Measurements from ENCODE around the gene LRRC43. TPM values are rescaled to one million over a fixed set of nuclear protein-coding genes. Genes with fewer than 3 reads are reported as not detected.

LRRC43 gene
- total RNA-seq, 1 experiment from 2014 or later: not detected

DNA sequence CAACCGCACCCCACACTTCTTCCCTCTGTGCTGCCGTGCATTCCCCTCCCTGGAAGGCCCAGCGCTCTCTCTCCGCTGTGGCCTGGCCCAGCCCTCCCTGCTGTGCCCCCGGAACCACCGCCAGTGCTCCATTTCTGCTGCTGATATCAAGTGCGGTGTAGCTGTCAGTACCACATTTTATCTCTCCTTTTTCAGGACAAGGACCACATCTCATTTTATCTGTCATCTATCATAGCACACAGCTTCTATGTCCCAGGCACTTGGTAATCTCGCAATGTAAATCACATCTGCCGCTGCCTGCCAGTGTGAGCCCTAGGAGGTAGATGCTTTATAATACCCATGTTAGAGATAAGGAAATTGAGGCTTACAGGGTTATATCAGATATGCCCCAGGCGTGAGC lies 27.2 kb upstream of the LRRC43 start:
- DNase-seq (ENCODE audit: low spot score): no peak

DNA sequence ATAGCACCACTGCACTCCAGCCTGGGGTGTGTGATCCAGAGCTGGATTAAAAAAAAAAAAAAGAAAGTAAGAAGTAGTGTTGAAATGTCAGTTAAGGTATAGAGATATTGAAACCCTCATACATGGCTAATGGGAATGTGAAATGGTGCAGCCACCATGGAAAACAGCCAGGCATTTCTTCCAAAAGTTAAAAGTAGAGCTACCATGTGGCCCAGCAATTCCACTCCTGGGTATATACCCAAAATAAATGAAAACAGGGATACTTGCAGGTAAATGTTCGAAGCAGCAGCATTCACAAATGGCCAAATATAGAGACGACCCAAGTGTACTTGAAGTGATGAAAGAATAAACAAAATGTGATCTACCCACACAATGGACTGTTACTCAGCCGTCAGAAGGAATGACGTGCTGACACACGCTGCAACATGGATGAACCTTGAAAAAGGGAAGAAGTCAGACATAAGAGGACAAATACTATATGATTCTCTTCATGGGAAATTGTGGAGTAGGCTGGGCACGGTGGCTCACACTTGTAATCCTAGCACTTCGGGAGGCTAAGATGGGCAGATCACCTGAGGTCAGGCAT lies 24.1 kb upstream of the LRRC43 start:
- no peak for DNase-seq (ENCODE audit: low spot score)

DNA sequence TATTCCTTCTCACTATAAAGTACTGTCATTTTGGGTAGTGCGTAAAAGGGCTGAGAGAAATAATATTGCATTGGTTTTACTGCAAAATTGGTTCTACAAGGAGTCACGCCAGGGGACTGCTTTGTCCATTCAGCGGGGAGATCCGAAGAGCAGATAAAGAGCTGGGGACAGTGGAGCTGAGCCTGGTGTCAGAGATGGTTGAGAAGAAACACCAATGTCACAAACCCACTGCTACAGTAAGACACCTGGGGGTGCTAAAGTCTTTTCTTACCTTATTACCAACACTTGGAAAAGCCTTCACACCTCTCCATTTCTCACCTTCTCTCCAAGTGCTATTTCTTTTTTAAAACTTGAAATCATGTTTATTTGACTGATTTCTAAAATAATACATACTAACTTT lies 23.0 kb upstream of the LRRC43 start:
- no peak for DNase-seq (ENCODE audit: low spot score)

DNA sequence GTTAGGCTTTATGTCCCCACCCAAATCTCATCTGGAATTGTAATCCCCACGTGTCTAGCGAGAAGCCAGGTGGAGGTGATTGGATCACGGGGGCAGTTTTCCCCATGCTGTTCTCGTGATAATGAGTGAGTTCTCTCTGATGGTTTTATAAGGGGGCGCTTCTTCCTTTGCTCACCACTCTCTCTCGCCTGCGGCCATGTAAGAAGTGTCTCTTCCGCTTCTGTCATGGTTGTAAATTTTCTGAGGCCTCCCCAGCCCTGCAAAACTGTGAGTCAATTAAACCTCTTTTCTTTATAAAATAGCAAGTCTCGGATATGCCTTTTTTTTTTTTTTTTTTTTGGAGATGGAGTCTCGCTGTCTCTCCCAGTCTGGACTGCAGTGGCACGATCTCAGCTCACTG lies 22.2 kb upstream of the LRRC43 start:
- DNase-seq (ENCODE audit: low spot score): no peak

GRCh38 chr12:122161682-122162081 lies 21.2 kb upstream of the LRRC43 start:
- DNase-seq (ENCODE audit: low spot score): no peak

GRCh38 chr12:122162976-122163375 lies 19.9 kb upstream of the LRRC43 start:
- no peak for DNase-seq (ENCODE audit: low spot score)

DNA sequence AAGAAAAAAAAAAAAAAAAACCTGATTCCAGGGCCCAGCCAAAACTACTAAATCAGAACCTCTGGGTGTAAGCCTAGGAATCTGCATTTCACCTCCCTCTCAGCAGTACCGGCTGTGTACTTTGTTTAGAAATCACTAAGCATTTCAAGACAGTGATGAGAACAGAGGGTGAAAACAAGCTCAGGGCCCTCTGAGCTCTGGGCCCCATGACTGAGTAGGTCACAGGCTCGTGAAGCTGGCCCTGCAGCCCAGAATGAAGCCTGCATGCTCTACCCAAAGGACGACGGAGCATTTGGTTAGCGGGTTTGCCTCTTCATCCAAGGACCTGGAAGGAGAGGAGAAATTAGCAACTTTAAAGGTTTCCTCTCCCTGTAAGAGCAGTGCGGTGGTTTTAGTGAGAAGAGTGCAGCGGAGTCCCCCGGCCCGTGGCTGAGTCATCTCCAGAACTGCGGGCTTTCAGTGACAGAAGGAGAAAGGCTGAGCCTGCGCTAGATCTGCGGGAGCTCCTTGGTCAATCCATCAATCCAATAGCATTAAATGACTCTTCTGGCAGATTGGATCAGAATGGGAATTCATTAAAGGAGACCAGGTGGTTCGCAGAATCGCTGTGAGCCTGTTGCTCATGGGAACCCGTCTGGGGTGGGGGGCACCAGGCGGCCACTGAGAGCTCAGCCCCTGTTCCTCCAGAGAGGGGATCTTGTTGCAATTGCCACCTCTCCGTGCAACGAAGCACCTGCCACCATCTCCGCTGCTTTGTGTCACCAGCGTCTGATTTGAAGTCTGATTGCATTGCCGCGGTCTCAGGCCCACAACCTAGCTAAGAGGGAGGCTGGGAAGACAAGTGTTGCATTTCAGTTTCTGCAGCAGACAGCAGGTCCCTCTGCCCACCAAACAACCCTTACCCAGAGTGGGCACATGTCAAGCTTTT lies 16.2 kb upstream of the LRRC43 start:
- no peak for DNase-seq (ENCODE audit: low spot score)

DNA sequence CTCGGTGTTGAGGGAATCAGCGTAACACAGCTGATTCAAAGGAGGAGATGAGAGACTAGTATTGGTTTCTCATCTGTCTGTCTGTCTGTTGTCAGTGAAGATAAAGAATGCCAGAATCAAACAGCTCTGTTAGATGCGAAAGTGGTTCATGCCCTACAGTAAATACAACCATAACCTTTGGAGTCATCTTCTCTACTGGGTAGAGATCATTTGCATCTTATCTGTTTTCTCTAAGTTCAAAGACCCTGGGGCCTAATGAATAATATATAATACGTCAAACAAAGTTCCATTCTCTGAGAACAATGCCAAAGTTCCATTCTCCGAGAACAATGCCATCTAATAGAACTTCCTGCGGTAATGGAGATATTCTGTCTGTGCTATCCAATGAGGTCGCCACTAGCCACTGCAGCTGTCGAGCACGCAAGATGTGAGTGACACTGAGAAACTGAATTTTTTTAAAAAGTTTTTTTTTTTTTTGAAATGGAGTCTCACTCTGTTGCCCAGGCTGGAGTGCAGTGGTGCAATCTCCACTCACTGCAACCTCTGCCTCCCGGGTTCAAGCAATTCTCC lies 15.5 kb upstream of the LRRC43 start:
- no peak for DNase-seq (ENCODE audit: low spot score)

GRCh38 chr12:122168492-122168891 lies 14.4 kb upstream of the LRRC43 start:
- DNase-seq (ENCODE audit: low spot score): no peak

- DNase-seq (ENCODE audit: low spot score): no peak
Measured at GRCh38 chr12:122171399-122171798, 11.5 kb upstream of the LRRC43 start.

- DNase-seq (ENCODE audit: low spot score): no peak
Measured at GRCh38 chr12:122172262-122172939, 10.5 kb upstream of the LRRC43 start.

DNA sequence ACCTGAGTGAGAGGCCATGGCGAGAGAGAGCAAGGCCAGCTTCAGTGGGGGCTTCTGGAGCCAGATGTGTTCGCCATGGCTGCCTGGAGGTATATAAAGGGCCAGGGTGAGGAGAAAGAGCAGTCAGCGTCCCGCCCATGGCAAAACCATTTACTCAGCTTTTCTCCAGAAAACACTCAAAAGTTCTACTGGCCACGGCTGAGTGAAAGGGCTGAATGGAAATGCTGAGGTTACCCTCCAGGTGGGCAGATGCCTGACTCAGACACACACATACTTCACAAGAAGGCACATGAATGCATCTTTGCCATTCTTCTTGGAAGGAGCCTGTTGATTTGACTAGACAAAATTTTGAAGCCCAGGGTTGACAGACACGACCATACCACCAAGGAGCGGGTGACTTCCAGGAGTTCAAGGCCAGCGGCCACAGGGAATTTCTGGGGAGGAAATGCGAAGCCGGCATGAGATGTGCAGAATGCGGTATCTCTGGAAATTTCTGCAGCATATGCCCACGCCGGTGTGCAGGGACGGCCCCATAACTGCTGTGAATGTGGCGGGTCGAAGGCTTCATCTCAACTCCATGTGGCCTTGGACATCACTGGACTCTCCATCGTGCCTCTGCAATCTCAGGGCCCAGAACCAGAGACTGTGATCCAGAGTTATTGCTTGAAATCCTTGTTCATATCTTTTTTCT lies 8.6 kb upstream of the LRRC43 start, which contains the start of gene IL31:
Gene IL31, minus strand, starts transcription at position 67 of the 691 bp plus-strand sequence. Its CDS starts 49 bp downstream, at position 18.
- no peak for DNase-seq (ENCODE audit: low spot score)

DNA sequence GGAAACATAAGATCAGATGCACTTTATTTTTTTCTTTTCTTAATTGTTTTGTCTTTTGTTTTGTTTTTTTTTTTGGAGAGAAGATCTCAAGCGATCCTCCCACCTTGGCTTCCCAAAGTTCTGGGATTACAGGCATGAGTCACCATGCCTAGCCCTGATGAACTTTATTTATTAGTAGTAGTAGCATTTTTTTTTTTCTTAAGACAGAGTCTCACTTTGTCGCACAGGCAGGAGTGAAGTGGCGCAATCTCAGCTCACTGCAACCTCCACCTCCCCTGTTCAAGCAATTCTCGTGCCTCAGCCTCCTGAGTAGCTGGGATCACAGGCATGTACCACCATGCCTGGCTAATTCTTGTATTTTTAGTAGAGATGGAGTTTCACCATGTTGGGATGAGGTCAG lies 6.5 kb upstream of the LRRC43 start:
- DNase-seq (ENCODE audit: low spot score): peak; percentile 30

- no peak for DNase-seq (ENCODE audit: low spot score)
Measured at GRCh38 chr12:122183588-122183940, 641 bp downstream of the LRRC43 start.

GRCh38 chr12:122184517-122184916 lies 1.6 kb downstream of the LRRC43 start:
- DNase-seq (ENCODE audit: low spot score): no peak

DNA sequence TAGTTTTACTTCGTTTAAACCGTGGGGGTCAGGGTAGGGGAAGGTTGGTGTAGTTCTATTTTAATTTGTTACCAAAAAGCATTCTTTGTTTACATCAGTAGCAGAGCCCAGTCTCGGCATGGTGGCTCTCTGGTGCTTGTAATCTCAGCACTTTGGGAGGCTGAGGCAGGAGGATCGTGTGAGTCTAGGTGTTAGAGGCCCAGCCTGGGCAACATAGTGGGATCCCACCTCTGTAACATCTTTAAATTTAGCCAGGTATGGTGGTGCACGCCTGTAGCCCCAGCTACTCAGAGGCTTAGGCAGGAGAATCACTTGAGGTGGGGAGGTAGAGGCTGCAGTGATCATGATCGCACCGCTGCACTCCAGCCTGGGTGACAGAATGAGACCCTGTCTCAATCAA lies 2.2 kb downstream of the LRRC43 start:
- no peak for DNase-seq (ENCODE audit: low spot score)

- DNase-seq (ENCODE audit: low spot score): no peak
Measured at GRCh38 chr12:122185494-122186082, 2.7 kb downstream of the LRRC43 start.

- no peak for DNase-seq (ENCODE audit: low spot score)
Measured at GRCh38 chr12:122187466-122187865, 4.5 kb downstream of the LRRC43 start.

DNA sequence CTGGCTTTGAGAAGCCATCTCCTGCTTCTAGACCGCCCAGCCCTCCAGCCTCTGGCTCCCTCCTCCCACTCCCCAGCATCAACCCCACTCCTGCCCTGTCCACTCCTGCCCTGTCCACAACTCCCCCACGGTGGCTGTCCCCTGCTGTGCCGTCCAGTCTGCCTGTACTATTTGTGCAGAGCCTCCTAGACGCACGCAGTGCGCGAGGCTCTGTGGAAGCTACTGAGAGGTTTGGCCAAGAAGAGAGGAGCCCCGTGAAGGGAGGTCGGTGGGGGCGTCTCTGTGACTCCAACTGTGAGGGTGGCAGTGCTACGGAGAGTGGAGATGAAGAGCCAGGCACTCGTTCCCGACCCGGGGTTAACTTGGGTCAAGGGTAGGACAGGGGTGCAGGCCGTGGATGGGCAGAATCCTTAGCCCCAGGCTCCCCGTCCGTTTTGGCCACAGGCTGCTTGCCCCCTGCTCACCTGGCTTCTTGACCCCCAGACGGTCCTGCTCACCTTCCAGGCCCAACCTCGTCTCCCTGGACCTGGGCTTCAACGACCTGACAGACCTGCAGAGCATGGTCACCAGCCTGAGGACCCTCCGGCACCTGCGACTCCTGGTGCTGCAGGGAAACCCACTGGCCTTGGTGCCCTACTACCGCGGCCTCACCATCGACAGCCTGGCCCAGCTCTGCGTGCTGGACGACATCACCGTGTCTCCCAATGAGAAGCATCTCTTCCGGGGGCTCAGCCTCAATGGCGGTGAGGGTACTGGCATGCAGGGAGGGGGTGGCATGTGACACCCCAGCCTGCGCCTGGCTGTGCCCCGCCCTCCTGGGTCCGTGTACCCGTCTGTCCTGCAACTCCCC lies 6.9 kb downstream of the LRRC43 start:
- DNase-seq (ENCODE audit: low spot score): no peak
